ENCODE data around the gene NPLOC4.
"Not testable (repeated sequence)": the region's sequence is repeated elsewhere in the genome, so short reads cannot be mapped to it uniquely, and the experiment has no call there.

NPLOC4 gene

GRCh38 chr17:81638683-81639082 lies 1.8 kb upstream of the NPLOC4 start:
- Histone ChIP-seq H3K27ac (ENCODE audit: low read depth in 2 of 2, low read length in 2 of 2) (no peak overlapping the region), H3K36me3 (ENCODE audit: control insufficient read depth in 2 of 2, insufficient read depth in 2 of 2, low read length in 2 of 2) (no peaks in the 10 kb centered on the region), H3K9me3 (ENCODE audit: control insufficient read depth in 2 of 2, low read length in 2 of 2) (no peaks in the 10 kb centered on the region), H3K4me1 (ENCODE audit: control insufficient read depth in 2 of 2, insufficient read depth in 2 of 2, low read length in 2 of 2) (peaks cover 10 to 11% of the 10 kb centered on the region in 2 donors), H3K27me3 (ENCODE audit: control insufficient read depth in 2 of 2, insufficient read depth in 2 of 2, low read length in 2 of 2) (no peaks in the 10 kb centered on the region), H3K4me3 (ENCODE audit: low read length in 2 of 2) (no peak overlapping the region), H3K9ac (ENCODE audit: low read depth in 1 of 2, low read length in 2 of 2) (no peak overlapping the region)

- Histone ChIP-seq H3K4me3 (ENCODE audit: low read length in 2 of 2) (peak overlapping the region; percentile 80 to 96), H3K4me1 (ENCODE audit: control insufficient read depth in 2 of 2, insufficient read depth in 2 of 2, low read length in 2 of 2) (peaks cover 10 to 11% of the 10 kb centered on the region in 2 donors)
Measured at GRCh38 chr17:81635973-81636504, 873 bp downstream of the NPLOC4 start.

GRCh38 chr17:81635431-81635830 lies 1.5 kb downstream of the NPLOC4 start:
- Histone ChIP-seq H3K36me3 (ENCODE audit: control insufficient read depth in 2 of 2, insufficient read depth in 2 of 2, low read length in 2 of 2) (peaks cover 0 to 6% of the 10 kb centered on the region in 2 donors), H3K9me3 (ENCODE audit: control insufficient read depth in 2 of 2, low read length in 2 of 2) (no peaks in the 10 kb centered on the region), H3K27ac (ENCODE audit: low read depth in 2 of 2, low read length in 2 of 2) (peak overlapping the region in 1 of 2 donors; percentile 4), H3K4me3 (ENCODE audit: low read length in 2 of 2) (peak overlapping the region; percentile 80 to 96), H3K27me3 (ENCODE audit: control insufficient read depth in 2 of 2, insufficient read depth in 2 of 2, low read length in 2 of 2) (no peaks in the 10 kb centered on the region), H3K9ac (ENCODE audit: low read depth in 1 of 2, low read length in 2 of 2) (peak overlapping the region in 1 of 2 donors; percentile 76), H3K4me1 (ENCODE audit: control insufficient read depth in 2 of 2, insufficient read depth in 2 of 2, low read length in 2 of 2) (peaks cover 10 to 11% of the 10 kb centered on the region in 2 donors)

More at GRCh38 chr17:81635973-81636504, 873 bp downstream of the NPLOC4 start:
- Histone ChIP-seq H3K36me3 (ENCODE audit: control insufficient read depth in 2 of 2, insufficient read depth in 2 of 2, low read length in 2 of 2) (peaks cover 0 to 6% of the 10 kb centered on the region in 2 donors), H3K9ac (ENCODE audit: low read depth in 1 of 2, low read length in 2 of 2) (peak overlapping the region; percentile 76 to 84), H3K27ac (ENCODE audit: low read depth in 2 of 2, low read length in 2 of 2) (peak overlapping the region; percentile 82 to 83), H3K9me3 (ENCODE audit: control insufficient read depth in 2 of 2, low read length in 2 of 2) (no peaks in the 10 kb centered on the region), H3K27me3 (ENCODE audit: control insufficient read depth in 2 of 2, insufficient read depth in 2 of 2, low read length in 2 of 2) (no peaks in the 10 kb centered on the region)

GRCh38 chr17:81631482-81631881 lies 5.4 kb downstream of the NPLOC4 start:
- no peaks in the 10 kb centered on the region for H3K27me3 ChIP-seq (ENCODE audit: control insufficient read depth in 2 of 2, insufficient read depth in 2 of 2, low read length in 2 of 2)
- H3K4me1 ChIP-seq (ENCODE audit: control insufficient read depth in 2 of 2, insufficient read depth in 2 of 2, low read length in 2 of 2) = peaks cover 10 to 11% of the 10 kb centered on the region in 2 donors
- peaks cover 12 to 18% of the 10 kb centered on the region in 2 donors for H3K36me3 ChIP-seq (ENCODE audit: control insufficient read depth in 2 of 2, insufficient read depth in 2 of 2, low read length in 2 of 2)

GRCh38 chr17:81630274-81630673 lies 6.6 kb downstream of the NPLOC4 start:
- Histone ChIP-seq H3K9ac (ENCODE audit: low read depth in 1 of 2, low read length in 2 of 2) (no peak overlapping the region), H3K36me3 (ENCODE audit: control insufficient read depth in 2 of 2, insufficient read depth in 2 of 2, low read length in 2 of 2) (peaks cover 17 to 25% of the 10 kb centered on the region in 2 donors)

More at GRCh38 chr17:81631482-81631881, 5.4 kb downstream of the NPLOC4 start:
- Histone ChIP-seq H3K27ac (ENCODE audit: low read depth in 2 of 2, low read length in 2 of 2) (no peak overlapping the region), H3K4me3 (ENCODE audit: low read length in 2 of 2) (no peak overlapping the region), H3K9ac (ENCODE audit: low read depth in 1 of 2, low read length in 2 of 2) (no peak overlapping the region), H3K9me3 (ENCODE audit: control insufficient read depth in 2 of 2, low read length in 2 of 2) (no peaks in the 10 kb centered on the region)

GRCh38 chr17:81621494-81622130 lies 15.3 kb downstream of the NPLOC4 start:
- H3K9me3 ChIP-seq (ENCODE audit: control insufficient read depth in 2 of 2, low read length in 2 of 2) = no peaks in the 10 kb centered on the region
- H3K36me3 ChIP-seq (ENCODE audit: control insufficient read depth in 2 of 2, insufficient read depth in 2 of 2, low read length in 2 of 2) = peaks cover 42 to 55% of the 10 kb centered on the region in 2 donors
- H3K9ac ChIP-seq (ENCODE audit: low read depth in 1 of 2, low read length in 2 of 2) = no peak overlapping the region
- no peak overlapping the region for H3K4me3 ChIP-seq (ENCODE audit: low read length in 2 of 2)
- H3K27me3 ChIP-seq (ENCODE audit: control insufficient read depth in 2 of 2, insufficient read depth in 2 of 2, low read length in 2 of 2) = no peaks in the 10 kb centered on the region
- no peaks in the 10 kb centered on the region for H3K4me1 ChIP-seq (ENCODE audit: control insufficient read depth in 2 of 2, insufficient read depth in 2 of 2, low read length in 2 of 2)
- H3K27ac ChIP-seq (ENCODE audit: low read depth in 2 of 2, low read length in 2 of 2) = no peak overlapping the region

More at GRCh38 chr17:81630274-81630673, 6.6 kb downstream of the NPLOC4 start:
- H3K4me3 ChIP-seq (ENCODE audit: low read length in 2 of 2) = no peak overlapping the region
- no peak overlapping the region for H3K27ac ChIP-seq (ENCODE audit: low read depth in 2 of 2, low read length in 2 of 2)
- H3K4me1 ChIP-seq (ENCODE audit: control insufficient read depth in 2 of 2, insufficient read depth in 2 of 2, low read length in 2 of 2) = peaks cover under 1 to 2% of the 10 kb centered on the region in 2 donors
- no peaks in the 10 kb centered on the region for H3K27me3 ChIP-seq (ENCODE audit: control insufficient read depth in 2 of 2, insufficient read depth in 2 of 2, low read length in 2 of 2)
- H3K9me3 ChIP-seq (ENCODE audit: control insufficient read depth in 2 of 2, low read length in 2 of 2) = no peaks in the 10 kb centered on the region

GRCh38 chr17:81618307-81618706 lies 18.6 kb downstream of the NPLOC4 start:
- not testable (repeated sequence) for H3K27me3 ChIP-seq (ENCODE audit: control insufficient read depth in 2 of 2, insufficient read depth in 2 of 2, low read length in 2 of 2); H3K9ac ChIP-seq (ENCODE audit: low read depth in 1 of 2, low read length in 2 of 2); H3K4me1 ChIP-seq (ENCODE audit: control insufficient read depth in 2 of 2, insufficient read depth in 2 of 2, low read length in 2 of 2); H3K4me3 ChIP-seq (ENCODE audit: low read length in 2 of 2); H3K27ac ChIP-seq (ENCODE audit: low read depth in 2 of 2, low read length in 2 of 2); H3K9me3 ChIP-seq (ENCODE audit: control insufficient read depth in 2 of 2, low read length in 2 of 2)
- H3K36me3 ChIP-seq (ENCODE audit: control insufficient read depth in 2 of 2, insufficient read depth in 2 of 2, low read length in 2 of 2) = peaks cover 26 to 51% of the 10 kb centered on the region in 2 donors

GRCh38 chr17:81616877-81617276 lies 20.0 kb downstream of the NPLOC4 start:
- no peaks in the 10 kb centered on the region for H3K4me1 ChIP-seq (ENCODE audit: control insufficient read depth in 2 of 2, insufficient read depth in 2 of 2, low read length in 2 of 2)
- no peak overlapping the region for H3K9ac ChIP-seq (ENCODE audit: low read depth in 1 of 2, low read length in 2 of 2)
- no peak overlapping the region for H3K4me3 ChIP-seq (ENCODE audit: low read length in 2 of 2)
- peaks cover 37 to 53% of the 10 kb centered on the region in 2 donors for H3K36me3 ChIP-seq (ENCODE audit: control insufficient read depth in 2 of 2, insufficient read depth in 2 of 2, low read length in 2 of 2)
- no peak overlapping the region for H3K27ac ChIP-seq (ENCODE audit: low read depth in 2 of 2, low read length in 2 of 2)
- H3K9me3 ChIP-seq (ENCODE audit: control insufficient read depth in 2 of 2, low read length in 2 of 2) = no peaks in the 10 kb centered on the region
- no peaks in the 10 kb centered on the region for H3K27me3 ChIP-seq (ENCODE audit: control insufficient read depth in 2 of 2, insufficient read depth in 2 of 2, low read length in 2 of 2)

- Histone ChIP-seq H3K9ac (ENCODE audit: low read depth in 1 of 2, low read length in 2 of 2) (no peak overlapping the region), H3K27me3 (ENCODE audit: control insufficient read depth in 2 of 2, insufficient read depth in 2 of 2, low read length in 2 of 2) (no peaks in the 10 kb centered on the region), H3K4me3 (ENCODE audit: low read length in 2 of 2) (no peak overlapping the region), H3K4me1 (ENCODE audit: control insufficient read depth in 2 of 2, insufficient read depth in 2 of 2, low read length in 2 of 2) (no peaks in the 10 kb centered on the region), H3K36me3 (ENCODE audit: control insufficient read depth in 2 of 2, insufficient read depth in 2 of 2, low read length in 2 of 2) (peaks cover 25 to 41% of the 10 kb centered on the region in 2 donors), H3K9me3 (ENCODE audit: control insufficient read depth in 2 of 2, low read length in 2 of 2) (no peaks in the 10 kb centered on the region), H3K27ac (ENCODE audit: low read depth in 2 of 2, low read length in 2 of 2) (no peak overlapping the region)
Measured at GRCh38 chr17:81615401-81615930, 21.4 kb downstream of the NPLOC4 start.

GRCh38 chr17:81612172-81612970 lies 24.5 kb downstream of the NPLOC4 start:
- no peaks in the 10 kb centered on the region for H3K27me3 ChIP-seq (ENCODE audit: control insufficient read depth in 2 of 2, insufficient read depth in 2 of 2, low read length in 2 of 2)
- H3K4me3 ChIP-seq (ENCODE audit: low read length in 2 of 2) = no peak overlapping the region
- peaks cover 41 to 65% of the 10 kb centered on the region in 2 donors for H3K36me3 ChIP-seq (ENCODE audit: control insufficient read depth in 2 of 2, insufficient read depth in 2 of 2, low read length in 2 of 2)
- no peaks in the 10 kb centered on the region for H3K4me1 ChIP-seq (ENCODE audit: control insufficient read depth in 2 of 2, insufficient read depth in 2 of 2, low read length in 2 of 2)
- H3K9me3 ChIP-seq (ENCODE audit: control insufficient read depth in 2 of 2, low read length in 2 of 2) = no peaks in the 10 kb centered on the region
- no peak overlapping the region for H3K9ac ChIP-seq (ENCODE audit: low read depth in 1 of 2, low read length in 2 of 2)
- H3K27ac ChIP-seq (ENCODE audit: low read depth in 2 of 2, low read length in 2 of 2) = no peak overlapping the region

Measured in mucosa of rectum (tissue), 2 donors.